Measurements from ENCODE around the gene TDRD10.

DNA sequence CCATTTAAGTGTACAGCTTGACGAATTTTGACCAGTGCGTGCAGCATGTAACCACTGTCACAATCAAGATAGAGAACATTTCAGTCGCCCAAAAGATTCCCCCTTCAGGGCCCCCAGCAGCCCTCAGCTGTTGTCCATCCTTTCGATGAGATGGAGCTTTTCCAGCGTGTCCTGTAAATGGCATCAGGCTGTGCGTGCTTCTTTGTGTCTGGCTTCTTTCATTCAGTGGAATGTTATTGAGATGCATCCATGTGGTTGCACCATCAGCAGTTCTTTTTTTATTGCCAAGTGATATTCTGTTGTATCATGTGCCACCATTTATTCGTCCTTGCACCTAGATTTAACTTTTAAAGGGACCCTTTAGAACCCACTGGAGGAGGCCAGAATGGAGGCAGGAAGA is 34.6 kb downstream of the TDRD10 start:
- TF ChIP-seq BHLHE40 (IDR thresholded peaks at IDR 0.05; ENCODE audit: low read depth, low read length), result no peak
- TF ChIP-seq, protein P1, sequence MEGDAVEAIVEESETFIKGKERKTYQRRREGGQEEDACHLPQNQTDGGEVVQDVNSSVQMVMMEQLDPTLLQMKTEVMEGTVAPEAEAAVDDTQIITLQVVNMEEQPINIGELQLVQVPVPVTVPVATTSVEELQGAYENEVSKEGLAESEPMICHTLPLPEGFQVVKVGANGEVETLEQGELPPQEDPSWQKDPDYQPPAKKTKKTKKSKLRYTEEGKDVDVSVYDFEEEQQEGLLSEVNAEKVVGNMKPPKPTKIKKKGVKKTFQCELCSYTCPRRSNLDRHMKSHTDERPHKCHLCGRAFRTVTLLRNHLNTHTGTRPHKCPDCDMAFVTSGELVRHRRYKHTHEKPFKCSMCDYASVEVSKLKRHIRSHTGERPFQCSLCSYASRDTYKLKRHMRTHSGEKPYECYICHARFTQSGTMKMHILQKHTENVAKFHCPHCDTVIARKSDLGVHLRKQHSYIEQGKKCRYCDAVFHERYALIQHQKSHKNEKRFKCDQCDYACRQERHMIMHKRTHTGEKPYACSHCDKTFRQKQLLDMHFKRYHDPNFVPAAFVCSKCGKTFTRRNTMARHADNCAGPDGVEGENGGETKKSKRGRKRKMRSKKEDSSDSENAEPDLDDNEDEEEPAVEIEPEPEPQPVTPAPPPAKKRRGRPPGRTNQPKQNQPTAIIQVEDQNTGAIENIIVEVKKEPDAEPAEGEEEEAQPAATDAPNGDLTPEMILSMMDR (IDR thresholded peaks at IDR 0.05), result no peak
- TF ChIP-seq, protein P2, sequence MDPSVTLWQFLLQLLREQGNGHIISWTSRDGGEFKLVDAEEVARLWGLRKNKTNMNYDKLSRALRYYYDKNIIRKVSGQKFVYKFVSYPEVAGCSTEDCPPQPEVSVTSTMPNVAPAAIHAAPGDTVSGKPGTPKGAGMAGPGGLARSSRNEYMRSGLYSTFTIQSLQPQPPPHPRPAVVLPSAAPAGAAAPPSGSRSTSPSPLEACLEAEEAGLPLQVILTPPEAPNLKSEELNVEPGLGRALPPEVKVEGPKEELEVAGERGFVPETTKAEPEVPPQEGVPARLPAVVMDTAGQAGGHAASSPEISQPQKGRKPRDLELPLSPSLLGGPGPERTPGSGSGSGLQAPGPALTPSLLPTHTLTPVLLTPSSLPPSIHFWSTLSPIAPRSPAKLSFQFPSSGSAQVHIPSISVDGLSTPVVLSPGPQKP (IDR thresholded peaks at IDR 0.05; ENCODE audit: low read depth, low read length), result no peak
- TF ChIP-seq NFE2L2 (conservative IDR thresholded peaks at IDR 0.05; ENCODE audit: low read length), result no peak
- TF ChIP-seq, protein P3, sequence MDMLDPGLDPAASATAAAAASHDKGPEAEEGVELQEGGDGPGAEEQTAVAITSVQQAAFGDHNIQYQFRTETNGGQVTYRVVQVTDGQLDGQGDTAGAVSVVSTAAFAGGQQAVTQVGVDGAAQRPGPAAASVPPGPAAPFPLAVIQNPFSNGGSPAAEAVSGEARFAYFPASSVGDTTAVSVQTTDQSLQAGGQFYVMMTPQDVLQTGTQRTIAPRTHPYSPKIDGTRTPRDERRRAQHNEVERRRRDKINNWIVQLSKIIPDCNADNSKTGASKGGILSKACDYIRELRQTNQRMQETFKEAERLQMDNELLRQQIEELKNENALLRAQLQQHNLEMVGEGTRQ (IDR thresholded peaks at IDR 0.05), result no peak
- TF ChIP-seq KDM5A (IDR thresholded peaks at IDR 0.05), result no peak
- TF ChIP-seq POLR2A (IDR thresholded peaks at IDR 0.05; ENCODE audit: low read length), result no peak
- TF ChIP-seq SREBF2 (IDR thresholded peaks at IDR 0.05), result no peak

Data from A549 (cell line).